Activated naive CD8-positive, alpha-beta T cell treated with anti-CD3 and anti-CD28 coated beads, Interleukin-2, amount 10 ng/mL, durations not matched to agents 7 days and 5 days (primary cell): ENCODE data around the gene USP6. TPM values are rescaled to one million over a fixed set of nuclear protein-coding genes. Genes with fewer than 3 reads are reported as not detected.
A peak's percentile ranks its signal among the peaks of the same experiment; 100 is the strongest.
"Not testable (repeated sequence)": the region's sequence is repeated elsewhere in the genome, so short reads cannot be mapped to it uniquely, and the experiment has no call there.

Experiments
- ATAC-seq: fragments of 150-1000 bp; cut with Tn5 transposase; one replicate; pipeline ENCODE4 v1.10.0; 2021; ENCODE audit warnings: low read depth, moderate library complexity
- POLR2A ChIA-PET: fragments of 350-600 bp; sonication (Branson Sonifier 250); formaldehyde crosslinking; loops from one replicate; lab custom pipeline; 2021; ENCODE audit warnings: antibody characterized with exemption; lab: Charles Lee
- DNase-seq: peaks from one replicate; pipeline ENCODE4 v3.0.0; 2021
- H3K27ac Mint-ChIP-seq: one replicate; pipeline ENCODE4 v1.8.0; 2022; ENCODE audit warnings: mild to moderate bottlenecking, mixed read lengths
- H3K27me3 Mint-ChIP-seq: one replicate; pipeline ENCODE4 v1.8.0; 2022; ENCODE audit warnings: mild to moderate bottlenecking, moderate library complexity, mixed read lengths
- H3K36me3 Mint-ChIP-seq: one replicate; pipeline ENCODE4 v1.8.0; 2021; ENCODE audit warnings: mild to moderate bottlenecking, mixed read lengths
- H3K4me1 Mint-ChIP-seq: one replicate; pipeline ENCODE4 v1.8.0; 2021; ENCODE audit warnings: mixed read lengths
- H3K4me3 Mint-ChIP-seq: one replicate; pipeline ENCODE4 v1.8.0; 2022; ENCODE audit warnings: mild to moderate bottlenecking, moderate library complexity, mixed read lengths
- H3K9me3 Mint-ChIP-seq: one replicate; pipeline ENCODE4 v1.8.0; 2021; ENCODE audit warnings: mixed read lengths
- total RNA-seq, 2 experiments: library from RNA; stranded (reverse); gene quantifications; one replicate each; pipeline ENCODE4 v1.2.3, GENCODE V29; 2021

The USP6 gene
- total RNA-seq, 2 experiments from 2014 or later: 0.06 to 0.11 TPM

DNA sequence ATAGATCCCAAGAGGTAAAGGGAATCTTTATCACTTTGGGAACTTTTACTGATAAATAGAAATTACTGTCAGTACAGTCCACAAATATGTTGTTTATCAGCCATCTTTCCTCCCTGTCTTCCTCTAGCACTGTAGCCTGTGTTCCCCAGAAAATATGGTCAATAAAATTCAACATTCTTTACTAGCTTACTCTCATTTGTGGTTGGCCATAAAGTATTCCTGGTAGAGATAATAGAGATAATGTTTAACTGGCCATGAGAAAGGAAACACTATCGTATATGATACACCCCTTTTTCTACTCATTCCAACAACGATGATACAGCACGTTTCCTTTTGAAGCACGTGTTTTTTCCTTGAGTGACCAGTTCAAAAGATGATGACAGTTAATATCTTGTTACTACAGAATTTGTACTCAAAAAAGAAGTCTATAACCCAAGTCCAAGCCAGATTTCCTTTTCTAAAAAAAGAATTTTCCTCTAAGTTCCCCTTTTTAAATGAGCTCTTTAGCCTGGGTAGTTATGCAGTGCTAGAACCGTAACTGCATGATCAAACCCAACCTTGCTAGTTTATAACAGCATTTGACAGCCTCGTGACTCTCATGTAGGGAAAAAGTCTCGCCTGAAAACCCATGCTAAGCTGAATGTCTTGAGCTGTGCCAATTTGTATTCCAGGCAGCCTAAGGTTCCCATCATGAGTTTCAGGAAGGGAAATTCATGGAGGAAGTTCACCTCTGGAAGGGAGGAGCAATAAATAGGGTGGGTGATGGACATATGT is 50.1 kb downstream of the USP6 start:
- DNase-seq, H3K4me1 Mint-ChIP-seq, H3K36me3 Mint-ChIP-seq, H3K4me3 Mint-ChIP-seq, ATAC-seq, H3K27ac Mint-ChIP-seq, POLR2A ChIA-PET, H3K9me3 Mint-ChIP-seq: not testable (repeated sequence)
- peaks cover 16% of the 10 kb centered on the region for H3K27me3 Mint-ChIP-seq

DNA sequence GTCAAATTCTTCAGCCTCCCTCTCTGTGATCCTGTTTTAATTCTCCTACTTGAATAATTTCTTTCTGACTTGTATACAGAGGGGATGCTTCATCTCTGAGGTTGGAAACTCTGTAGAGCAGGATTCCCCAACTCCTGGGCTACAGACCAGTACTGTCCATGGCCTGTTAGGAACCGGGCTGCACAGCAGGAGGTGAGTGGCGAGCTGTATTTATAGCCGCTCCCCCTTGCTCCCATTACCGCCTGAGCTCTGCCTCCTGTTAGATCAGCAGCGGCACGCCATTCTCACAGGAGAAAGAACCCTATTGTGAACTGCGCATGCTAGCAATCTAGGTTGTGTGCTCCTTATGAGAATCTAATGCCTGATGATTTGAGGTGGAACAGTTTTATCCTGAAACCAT is 59.2 kb downstream of the USP6 start:
- H3K4me1 Mint-ChIP-seq, H3K27me3 Mint-ChIP-seq, ATAC-seq, H3K4me3 Mint-ChIP-seq, DNase-seq, H3K27ac Mint-ChIP-seq, POLR2A ChIA-PET: not testable (repeated sequence)
- peaks cover 35% of the 10 kb centered on the region for H3K36me3 Mint-ChIP-seq
- peaks cover 12% of the 10 kb centered on the region for H3K9me3 Mint-ChIP-seq

DNA sequence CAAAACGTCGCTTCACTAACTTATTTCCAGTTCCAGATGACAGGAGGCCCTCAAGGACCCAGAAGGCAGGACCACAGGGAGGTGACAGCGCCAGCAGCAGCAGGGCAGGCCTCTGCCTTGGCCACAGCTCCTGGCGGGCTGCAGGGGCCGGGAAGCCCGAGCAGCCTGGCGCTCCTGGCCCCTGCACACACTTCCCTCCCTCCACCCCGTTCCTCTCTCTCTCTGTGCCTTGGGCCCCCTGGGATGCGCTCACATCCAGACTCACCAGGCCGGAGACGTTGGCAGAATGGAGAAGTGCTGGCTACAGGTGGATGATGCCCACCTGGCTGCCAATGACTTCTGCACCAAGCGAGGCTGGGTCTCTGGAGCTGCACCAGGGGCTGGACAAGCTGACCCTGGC is 63.2 kb downstream of the USP6 start:
- Mint-ChIP-seq H3K27me3 (no peaks in the 10 kb centered on the region), H3K4me3 (no peak overlapping the region), H3K27ac (no peak overlapping the region), H3K9me3 (peaks cover 23% of the 10 kb centered on the region), H3K36me3 (peaks cover 53% of the 10 kb centered on the region), H3K4me1 (no peaks in the 10 kb centered on the region)
- ATAC-seq: no peak
- POLR2A ChIA-PET: no interaction called here
- no peak for DNase-seq

DNA sequence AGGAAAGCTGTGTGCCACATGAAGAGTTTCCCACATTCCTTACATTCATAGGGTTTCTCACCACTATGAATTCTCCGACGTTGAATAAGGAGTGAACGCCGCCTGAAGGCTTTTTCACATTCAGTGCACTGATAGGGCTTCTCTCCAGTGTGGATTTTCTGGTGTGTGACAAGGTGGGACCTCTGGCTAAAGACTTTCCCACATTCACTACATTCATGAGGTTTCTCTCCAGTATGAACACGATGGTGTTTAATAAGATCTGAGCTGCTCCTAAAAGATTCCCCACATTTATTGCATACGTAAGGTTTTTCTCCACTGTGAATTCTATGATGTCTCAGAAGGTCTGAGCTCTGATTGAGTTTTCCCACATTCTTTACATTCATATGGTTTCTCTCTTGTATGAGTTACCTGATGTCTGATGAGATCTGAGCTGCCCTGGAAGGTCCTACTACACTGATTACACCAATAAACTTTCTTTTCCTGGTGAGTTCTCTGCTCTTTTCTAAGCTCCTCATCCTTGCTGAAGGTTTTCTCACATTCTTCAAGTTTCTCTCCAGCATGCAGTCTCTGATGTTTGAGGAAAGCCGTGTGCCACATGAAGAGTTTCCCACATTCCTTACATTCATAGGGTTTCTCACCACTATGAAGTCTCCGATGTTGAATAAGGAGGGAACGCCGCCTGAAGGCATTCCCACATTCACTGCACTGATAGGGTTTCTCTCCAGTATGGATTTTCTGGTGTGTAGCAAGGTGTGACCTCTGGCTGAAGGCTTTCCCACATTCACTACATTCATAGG is 65.9 kb downstream of the USP6 start:
- Mint-ChIP-seq H3K27ac (no peak overlapping the region), H3K36me3 (peaks cover 59% of the 10 kb centered on the region), H3K27me3 (no peaks in the 10 kb centered on the region), H3K4me1 (no peaks in the 10 kb centered on the region), H3K9me3 (peaks cover 34% of the 10 kb centered on the region), H3K4me3 (no peak overlapping the region)
- ATAC-seq (no peak), DNase-seq (no peak)
- POLR2A ChIA-PET: interaction anchor here (2.9 kb wide), 1 partner anchor 10 kb away, joined by 8 read pairs; the partner anchor contains the start of gene ZNF594

DNA sequence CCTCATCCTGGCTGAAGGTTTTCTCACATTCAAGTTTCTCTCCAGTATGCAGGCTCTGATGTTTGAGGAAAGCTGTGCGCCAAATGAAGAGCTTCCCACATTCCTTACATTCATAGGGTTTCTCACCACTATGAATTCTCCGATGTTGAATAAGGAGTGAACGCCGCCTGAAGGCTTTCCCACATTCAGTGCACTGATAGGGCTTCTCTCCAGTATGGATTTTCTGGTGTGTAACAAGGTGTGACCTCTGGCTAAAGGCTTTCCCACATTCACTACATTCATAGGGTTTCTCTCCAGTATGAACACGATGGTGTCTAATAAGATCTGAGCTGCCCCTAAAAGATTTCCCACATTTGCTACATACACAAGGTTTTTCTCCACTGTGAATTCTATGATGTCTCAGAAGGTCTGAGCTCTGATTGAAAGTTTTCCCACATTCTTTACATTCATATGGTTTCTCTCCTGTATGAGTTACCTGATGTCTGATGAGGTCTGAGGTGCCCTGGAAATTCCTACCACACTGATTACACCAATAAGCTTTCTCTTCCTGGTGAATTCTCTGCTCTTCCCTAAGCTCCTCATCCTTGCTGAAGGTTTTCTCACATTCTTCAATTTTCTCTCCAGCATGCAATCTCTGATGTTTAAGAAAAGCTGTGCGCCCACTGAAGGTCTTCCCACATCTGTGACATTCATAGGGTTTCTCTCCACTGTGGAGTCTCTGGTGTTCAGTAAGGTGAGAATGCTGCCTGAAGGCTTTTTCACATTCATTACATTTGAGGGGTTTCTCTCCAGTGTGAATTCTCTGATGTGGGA is 67.0 kb downstream of the USP6 start:
- DNase-seq (no peak), ATAC-seq (no peak)
- Mint-ChIP-seq H3K27ac (peak overlapping the region; percentile 21), H3K9me3 (peaks cover 40% of the 10 kb centered on the region), H3K4me1 (no peaks in the 10 kb centered on the region), H3K4me3 (no peak overlapping the region), H3K27me3 (no peaks in the 10 kb centered on the region), H3K36me3 (peaks cover 63% of the 10 kb centered on the region)
- POLR2A ChIA-PET: interaction anchor here (0.6 to 2.9 kb wide), 2 partner anchors 9 to 43 kb away, joined by 3 to 8 read pairs; partner anchors contain the start of gene ZNF594

DNA sequence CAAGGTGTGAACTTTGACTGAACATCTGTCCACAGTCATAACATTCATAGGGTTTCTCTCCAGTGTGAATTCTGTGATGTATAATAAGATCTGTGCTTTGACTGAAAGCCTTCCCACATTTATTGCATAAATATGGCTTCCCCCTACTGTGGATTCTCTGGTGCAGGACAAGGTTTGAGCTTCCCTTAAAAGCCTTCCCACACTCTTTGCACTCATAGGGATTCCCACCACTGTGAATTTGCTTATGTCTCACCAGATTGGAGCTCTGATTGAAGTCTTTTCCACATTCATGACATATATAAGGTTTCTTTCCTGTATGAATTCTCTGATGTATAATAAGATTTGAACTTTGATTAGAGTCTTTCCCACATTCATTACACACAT is 67.6 kb downstream of the USP6 start:
- Mint-ChIP-seq H3K4me3 (no peak overlapping the region), H3K4me1 (no peaks in the 10 kb centered on the region), H3K9me3 (peaks cover 41% of the 10 kb centered on the region), H3K27ac (no peak overlapping the region), H3K27me3 (no peaks in the 10 kb centered on the region), H3K36me3 (peaks cover 69% of the 10 kb centered on the region)
- DNase-seq (no peak), ATAC-seq (no peak)
- POLR2A ChIA-PET: interaction anchor here (0.6 to 2.9 kb wide), 2 partner anchors 8 to 43 kb away, joined by 3 to 8 read pairs; partner anchors contain the start of gene ZNF594

DNA sequence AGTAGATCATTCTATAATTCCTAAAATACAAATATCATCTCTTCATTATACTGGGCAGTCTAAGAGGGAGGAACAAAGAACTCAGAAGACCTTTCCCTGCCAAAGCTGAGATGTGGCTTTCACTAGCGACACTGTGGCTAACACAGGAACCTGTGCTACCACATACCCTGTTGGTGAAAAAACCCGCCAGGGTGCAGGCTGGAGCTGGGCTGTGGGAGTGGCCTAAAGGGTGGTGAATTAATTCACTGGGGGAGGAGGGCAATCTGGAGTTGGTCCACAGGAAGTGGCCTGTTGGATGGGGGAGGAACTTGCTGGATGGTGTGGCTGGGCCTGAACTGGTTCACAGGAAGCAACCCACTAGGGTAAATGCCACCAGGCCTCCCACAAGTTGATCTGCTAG is 68.5 kb downstream of the USP6 start:
- peaks cover 67% of the 10 kb centered on the region for H3K36me3 Mint-ChIP-seq
- no peaks in the 10 kb centered on the region for H3K4me1 Mint-ChIP-seq
- H3K9me3 Mint-ChIP-seq: peaks cover 41% of the 10 kb centered on the region
- no peak overlapping the region for H3K4me3 Mint-ChIP-seq
- no peak overlapping the region for H3K27ac Mint-ChIP-seq
- H3K27me3 Mint-ChIP-seq: no peaks in the 10 kb centered on the region
- POLR2A ChIA-PET: no interaction called here
- DNase-seq: no peak
- ATAC-seq: no peak

DNA sequence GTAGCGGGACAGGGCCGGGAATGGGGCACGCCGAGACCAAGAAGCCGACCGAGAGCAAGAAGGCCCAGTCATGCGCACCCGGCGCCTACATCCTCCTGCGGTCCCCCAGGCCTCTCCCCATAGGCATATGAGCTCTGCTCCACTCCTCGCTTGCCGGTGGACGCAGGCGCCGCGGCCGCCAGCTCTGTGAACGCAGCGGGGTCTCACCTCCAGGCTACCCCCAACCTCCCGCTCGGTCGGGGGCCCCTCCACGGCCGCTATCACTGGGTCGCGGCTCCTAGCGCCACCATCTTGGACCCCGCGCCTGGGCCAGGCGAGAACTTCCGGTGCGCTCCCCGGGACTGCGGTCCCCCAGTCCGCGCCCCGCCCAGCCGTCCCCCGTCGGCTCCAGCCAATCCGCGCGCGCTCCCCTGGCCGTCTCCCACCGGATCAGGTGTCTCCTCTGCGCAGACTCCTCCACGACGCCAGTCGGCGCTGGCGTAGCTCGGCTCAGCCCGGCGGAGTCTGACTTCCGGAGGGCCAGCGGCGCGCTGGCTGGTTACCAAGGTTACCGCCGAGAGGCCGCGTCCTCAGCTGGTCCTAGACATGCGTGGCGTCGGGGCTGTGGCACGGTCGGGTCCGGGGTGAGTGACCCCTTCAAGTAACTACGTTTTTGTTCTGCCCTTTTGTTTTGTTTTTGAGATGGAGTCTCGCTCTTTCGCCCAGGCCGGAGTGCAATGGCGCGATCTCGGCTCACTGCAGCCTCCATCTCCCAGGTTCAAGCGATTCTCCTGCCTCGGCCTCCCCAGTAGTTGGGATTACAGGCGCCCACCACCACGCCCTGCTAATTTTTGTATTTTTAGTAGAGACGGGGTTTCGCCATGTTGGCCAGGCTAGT is 75.9 kb downstream of the USP6 start, which contains the start of gene ZNF594:
ZNF594 (minus strand) TSS at position 328 of the 877 bp plus-strand sequence. CDS start 7,612 bp downstream, outside the sequence.
- peak; percentile 99 for ATAC-seq
- DNase-seq: peak; percentile 98
- Mint-ChIP-seq H3K27ac (peak within 1 kb of the TSS; percentile 95), H3K36me3 (peaks cover 36% of the 10 kb centered on the region), H3K4me3 (peak within 1 kb of the TSS; percentile 95), H3K9me3 (peaks cover 10% of the 10 kb centered on the region), H3K27me3 (no peaks in the 10 kb centered on the region), H3K4me1 (peaks cover 19% of the 10 kb centered on the region)
- POLR2A ChIA-PET: interaction anchor here (0.5 to 1.3 kb wide), 9 partner anchors 9 to 277 kb away, joined by 3 to 8 read pairs (median 3); partner anchors contain the start of genes C1QBP, DHX33 and RPAIN

DNA sequence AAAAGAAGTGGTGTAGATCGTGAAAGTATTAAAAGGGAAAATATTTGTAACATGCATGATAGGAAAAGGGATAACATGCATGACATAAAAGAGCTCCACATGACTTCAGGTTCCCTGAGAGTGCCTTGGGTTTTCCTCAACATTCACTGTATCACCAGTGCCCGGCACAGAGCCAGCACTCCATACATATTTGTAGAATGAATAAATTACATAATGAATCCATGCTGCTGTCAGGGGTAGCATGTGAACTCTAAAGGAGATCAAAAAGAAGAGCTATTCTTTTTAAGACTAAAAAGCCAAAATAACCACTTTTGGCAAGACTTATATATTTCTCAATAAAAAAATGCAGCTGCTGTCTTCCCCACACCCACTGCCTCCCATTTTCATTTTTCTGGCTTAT is 78.5 kb downstream of the USP6 start:
- Mint-ChIP-seq H3K27ac (no peak overlapping the region), H3K9me3 (peaks cover 4% of the 10 kb centered on the region)
- POLR2A ChIA-PET: interaction anchor here (0.7 kb wide), 1 partner anchor 343 kb away, joined by 3 read pairs; no protein-coding TSS in a partner anchor

DNA sequence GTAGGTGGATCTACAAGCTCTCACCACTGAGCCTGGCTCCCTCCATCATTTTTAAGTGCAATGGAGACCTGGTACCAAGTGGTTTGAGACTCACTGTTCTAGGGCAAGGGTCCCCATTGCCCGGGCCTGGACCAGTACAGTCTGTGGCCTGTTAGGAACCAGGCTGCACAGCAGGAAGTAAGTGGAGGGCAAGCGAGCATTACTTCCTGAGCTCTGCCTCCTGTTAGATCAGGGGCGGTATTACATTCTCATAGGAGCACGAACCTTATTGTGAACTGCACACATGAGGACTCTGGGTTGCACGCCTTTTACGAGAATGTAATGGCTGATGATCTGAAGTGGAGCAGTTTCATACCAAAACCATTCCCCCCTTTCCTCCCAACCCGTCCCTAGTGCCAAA is 82.6 kb downstream of the USP6 start:
- DNase-seq (no peak), ATAC-seq (peak; percentile 37)
- no peaks in the 10 kb centered on the region for H3K27me3 Mint-ChIP-seq
- POLR2A ChIA-PET: interaction anchor here (0.6 kb wide), 1 partner anchor 241 kb away, joined by 4 read pairs; the partner anchor contains the start of gene C1QBP
- no peaks in the 10 kb centered on the region for H3K9me3 Mint-ChIP-seq
- H3K4me3 Mint-ChIP-seq: no peak overlapping the region
- no peaks in the 10 kb centered on the region for H3K36me3 Mint-ChIP-seq
- peaks cover 6% of the 10 kb centered on the region for H3K4me1 Mint-ChIP-seq
- peak overlapping the region; percentile 6 for H3K27ac Mint-ChIP-seq

More for the DNA sequence above, 78.5 kb downstream of the USP6 start:
- Mint-ChIP-seq H3K4me1 (peaks cover 26% of the 10 kb centered on the region), H3K36me3 (peaks cover 19% of the 10 kb centered on the region), H3K4me3 (no peak overlapping the region), H3K27me3 (no peaks in the 10 kb centered on the region)
- DNase-seq (no peak), ATAC-seq (no peak)

DNA sequence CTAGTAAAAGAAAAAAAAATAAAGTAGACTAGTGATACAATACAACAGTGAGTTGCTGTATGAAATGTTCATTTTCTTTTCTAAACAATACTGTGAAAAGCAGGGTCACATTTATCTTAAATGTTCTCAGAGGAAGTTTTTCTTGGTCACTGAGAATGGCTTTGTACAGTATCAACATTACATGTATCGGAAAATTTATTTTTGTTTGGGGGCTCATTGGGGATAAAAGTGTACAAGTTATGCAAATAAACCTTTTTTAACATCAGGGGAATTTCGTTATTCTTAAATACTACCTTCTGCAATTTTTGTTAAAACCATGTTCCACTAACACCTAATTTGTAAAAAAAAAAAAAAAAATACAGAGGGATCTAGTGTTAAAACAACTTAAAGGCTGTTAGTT is 84.5 kb downstream of the USP6 start:
- H3K27ac Mint-ChIP-seq: no peak overlapping the region
- no peaks in the 10 kb centered on the region for H3K27me3 Mint-ChIP-seq
- ATAC-seq (no peak), DNase-seq (no peak)
- peaks cover 6% of the 10 kb centered on the region for H3K4me1 Mint-ChIP-seq
- peaks cover 6% of the 10 kb centered on the region for H3K36me3 Mint-ChIP-seq
- H3K9me3 Mint-ChIP-seq: peaks cover 5% of the 10 kb centered on the region
- POLR2A ChIA-PET: interaction anchor here (0.6 kb wide), 1 partner anchor 110 kb away, joined by 4 read pairs; no protein-coding TSS in a partner anchor
- H3K4me3 Mint-ChIP-seq: no peak overlapping the region

DNA sequence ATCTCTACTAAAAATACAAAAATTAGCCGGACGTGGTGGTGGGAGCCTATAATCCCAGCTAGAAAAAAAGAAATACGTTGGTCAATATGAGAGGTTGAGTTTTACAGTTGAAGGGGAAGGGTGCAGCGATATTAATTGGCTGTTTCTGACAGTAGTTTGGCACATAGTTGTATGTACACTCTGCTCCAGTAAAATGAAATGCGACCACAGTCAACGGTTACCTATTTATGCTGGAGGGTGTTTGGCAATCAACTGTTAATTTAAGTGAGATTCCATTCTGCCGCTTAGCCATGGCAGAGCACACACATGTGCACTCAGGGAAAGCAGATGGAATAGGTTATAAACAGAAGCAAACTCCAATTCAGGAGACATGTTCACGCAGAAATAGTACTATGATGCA is 85.2 kb downstream of the USP6 start:
- Mint-ChIP-seq H3K9me3 (peaks cover 5% of the 10 kb centered on the region), H3K27me3 (no peaks in the 10 kb centered on the region), H3K4me1 (peaks cover 6% of the 10 kb centered on the region), H3K36me3 (peaks cover 6% of the 10 kb centered on the region), H3K4me3 (no peak overlapping the region), H3K27ac (no peak overlapping the region)
- DNase-seq: no peak
- POLR2A ChIA-PET: interaction anchor here (0.6 kb wide), 1 partner anchor 109 kb away, joined by 4 read pairs; no protein-coding TSS in a partner anchor
- no peak for ATAC-seq
